Mesenchymal stem cell (in vitro differentiated cells and primary cell): Measurements from ENCODE around the gene NREP.

Experiments used
- DNase-seq: peaks from one replicate; pipeline ENCODE4 v3.0.0-alpha.2; 2013
- H2AFZ ChIP-seq: one replicate; pipeline ENCODE4 v1.6.1; 2013; ENCODE audit warnings: low read depth, mild to moderate bottlenecking, control low read depth, inconsistent platforms, low read length, moderate library complexity
- H2AK5ac ChIP-seq: 2 replicates; pipeline ENCODE4 v1.6.1; 2013; ENCODE audit warnings: low read length, moderate library complexity, mild to moderate bottlenecking, inconsistent platforms; ENCODE audit not compliant: severe bottlenecking
- H2BK120ac ChIP-seq: one replicate; pipeline ENCODE4 v1.6.1; 2013; ENCODE audit warnings: low read depth, mild to moderate bottlenecking, inconsistent platforms, low read length, moderate library complexity
- H2BK12ac ChIP-seq, 2 experiments: one replicate each; pipeline ENCODE4 v1.6.1; 2013; ENCODE audit warnings: inconsistent platforms in 2 of 2, low read length in 2 of 2, mild to moderate bottlenecking in 2 of 2, moderate library complexity in 2 of 2, control low read depth in 1 of 2
- H2BK15ac ChIP-seq: one replicate; pipeline ENCODE4 v1.6.1; 2013; ENCODE audit warnings: mild to moderate bottlenecking, low read depth, inconsistent platforms; ENCODE audit not compliant: poor library complexity, severe bottlenecking
- H2BK5ac ChIP-seq: 2 replicates; pipeline ENCODE4 v1.6.1; 2013; ENCODE audit warnings: low read depth, mild to moderate bottlenecking, low read length, control low read depth, inconsistent platforms; ENCODE audit not compliant: poor library complexity, severe bottlenecking
- H3K14ac ChIP-seq, 2 experiments: one replicate each; pipeline ENCODE4 v1.6.1; 2013; ENCODE audit warnings: inconsistent platforms in 2 of 2, low read length in 2 of 2, control low read depth in 1 of 2, mild to moderate bottlenecking in 1 of 2, moderate library complexity in 1 of 2
- H3K18ac ChIP-seq, 2 experiments: one replicate each; pipeline ENCODE4 v1.6.1; 2013; ENCODE audit warnings: inconsistent platforms in 2 of 2, low read length in 2 of 2, control low read depth in 1 of 2, low read depth in 1 of 2, mild to moderate bottlenecking in 1 of 2
- H3K23ac ChIP-seq, 2 experiments: one replicate each; pipeline ENCODE4 v1.6.1; 2013; ENCODE audit warnings: inconsistent platforms in 2 of 2, low read length in 2 of 2, mild to moderate bottlenecking in 2 of 2, moderate library complexity in 2 of 2, control low read depth in 1 of 2
- H3K27ac ChIP-seq: 2 replicates; pipeline ENCODE4 v1.5.1; 2013; ENCODE audit warnings: mild to moderate bottlenecking, moderate library complexity, low read length, control low read depth, inconsistent platforms; ENCODE audit not compliant: poor library complexity, severe bottlenecking
- H3K27me3 ChIP-seq, 2 experiments: 2 replicates each; pipeline versions ENCODE4 v1.6.1 to v1.7.0; 2013; ENCODE audit warnings: low read length in 2 of 2, mild to moderate bottlenecking in 2 of 2, moderate library complexity in 2 of 2, control low read depth in 1 of 2, inconsistent platforms in 1 of 2; ENCODE audit not compliant: control insufficient read depth in 1 of 2, insufficient read depth in 1 of 2
- H3K36me3 ChIP-seq, 2 experiments: 2 replicates each; pipeline versions ENCODE4 v1.6.1 to v1.7.0; 2013; ENCODE audit warnings: low read length in 2 of 2, control low read depth in 1 of 2, inconsistent platforms in 1 of 2, low read depth in 1 of 2, mild to moderate bottlenecking in 1 of 2; ENCODE audit not compliant: insufficient read depth in 2 of 2, control insufficient read depth in 1 of 2
- H3K4ac ChIP-seq, 2 experiments: one replicate each; pipeline ENCODE4 v1.6.1; 2013; ENCODE audit warnings: inconsistent platforms in 2 of 2, low read length in 2 of 2, mild to moderate bottlenecking in 2 of 2, moderate library complexity in 2 of 2, control low read depth in 1 of 2, low read depth in 1 of 2
- H3K4me1 ChIP-seq: 2 replicates; pipeline ENCODE4 v1.6.1; 2013; ENCODE audit warnings: low read depth, low read length, control low read depth; ENCODE audit not compliant: control insufficient read depth, insufficient read depth
- H3K4me2 ChIP-seq: 2 replicates; pipeline ENCODE4 v1.6.1; 2013; ENCODE audit warnings: low read length, mild to moderate bottlenecking, inconsistent platforms; ENCODE audit not compliant: poor library complexity, severe bottlenecking
- H3K4me3 ChIP-seq, 2 experiments: 2 replicates each; pipeline versions ENCODE4 v1.5.1 to v1.7.0; 2013; ENCODE audit warnings: low read length in 2 of 2, mild to moderate bottlenecking in 2 of 2, control low read depth in 1 of 2, low read depth in 1 of 2; ENCODE audit not compliant: insufficient read depth in 1 of 2
- H3K79me1 ChIP-seq: replicated peaks from 2 replicates; pipeline ENCODE4 v1.6.1; 2013; ENCODE audit warnings: mild to moderate bottlenecking, control low read depth, low read length, inconsistent platforms; ENCODE audit not compliant: poor library complexity, severe bottlenecking
- H3K9ac ChIP-seq: 2 replicates; pipeline ENCODE4 v1.7.0; 2013; ENCODE audit warnings: mild to moderate bottlenecking, low read length, moderate library complexity
- H3K9me3 ChIP-seq: 2 replicates; pipeline ENCODE4 v1.7.0; 2013; ENCODE audit warnings: mild to moderate bottlenecking, low read length; ENCODE audit not compliant: control insufficient read depth
- H4K8ac ChIP-seq: one replicate; pipeline ENCODE4 v1.6.1; 2013; ENCODE audit warnings: inconsistent platforms, mild to moderate bottlenecking, low read length, moderate library complexity
- H4K91ac ChIP-seq: one replicate; pipeline ENCODE4 v1.6.1; 2013; ENCODE audit warnings: mild to moderate bottlenecking, low read length, inconsistent platforms
- WGBS: methylation state at CpG from one replicate; pipeline ENCODE4 v1.1.7; 2013; ENCODE audit warnings: mixed read lengths; 5-methylcytosine and 5-hydroxymethylcytosine counted together

Gene NREP

GRCh38 chr5:111747337-111747736, 9.7 kb downstream of the NREP start:
- Histone ChIP-seq H3K4me3 (no peak overlapping the region), H2BK15ac (no peak overlapping the region), H3K23ac (no peak overlapping the region), H3K36me3 (peaks cover 3 to 12% of the 10 kb centered on the region in 2 experiments), H3K9me3 (no peaks in the 10 kb centered on the region), H2AK5ac (no peak overlapping the region), H3K18ac (no peak overlapping the region), H3K79me1 (peaks cover 4% of the 10 kb centered on the region), H3K4me1 (peaks cover 6% of the 10 kb centered on the region), H3K27ac (peak overlapping the region; percentile 87), H2BK120ac (no peak overlapping the region), H3K27me3 (no peaks in the 10 kb centered on the region), H3K4me2 (no peak overlapping the region), H4K8ac (no peak overlapping the region), H2AFZ (no peak overlapping the region), H2BK12ac (no peak overlapping the region), H2BK5ac (no peak overlapping the region), H4K91ac (no peak overlapping the region), H3K4ac (no peak overlapping the region), H3K14ac (no peak overlapping the region), H3K9ac (peak overlapping the region; percentile 78)
- 89% methylated on average over 1 of the region's 2 CpGs for WGBS
- no peak for DNase-seq

DNA sequence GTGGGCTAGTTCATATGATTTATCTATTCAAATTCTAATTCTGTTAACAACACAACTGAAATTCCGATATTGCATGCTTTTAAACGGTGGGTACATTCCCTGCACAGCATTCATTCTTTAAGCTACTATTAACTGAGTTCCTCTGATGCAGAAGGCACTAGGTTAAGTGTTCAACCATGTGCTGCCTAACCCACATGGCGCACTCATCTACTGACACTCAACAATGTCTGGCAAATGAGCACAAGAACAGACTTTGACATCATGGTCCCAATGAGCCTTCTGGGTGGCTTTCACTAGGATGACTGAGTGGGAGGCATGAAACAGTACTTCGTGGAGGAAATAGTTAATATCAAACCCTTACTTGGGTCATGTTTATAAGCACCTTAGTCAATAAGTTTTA, 10.2 kb downstream of the NREP start:
- Histone ChIP-seq H3K23ac (no peak overlapping the region), H3K27me3 (no peaks in the 10 kb centered on the region), H3K4me2 (no peak overlapping the region), H3K9me3 (no peaks in the 10 kb centered on the region), H2BK5ac (no peak overlapping the region), H2AFZ (no peak overlapping the region), H3K9ac (no peak overlapping the region), H2BK15ac (no peak overlapping the region), H3K27ac (peak overlapping the region; percentile 6), H3K4me3 (no peak overlapping the region), H2BK120ac (no peak overlapping the region), H3K4me1 (peaks cover 6% of the 10 kb centered on the region), H3K18ac (no peak overlapping the region), H3K14ac (no peak overlapping the region), H3K4ac (no peak overlapping the region), H3K36me3 (peaks cover 3 to 12% of the 10 kb centered on the region in 2 experiments), H4K8ac (no peak overlapping the region), H4K91ac (no peak overlapping the region), H3K79me1 (peaks cover 4% of the 10 kb centered on the region), H2AK5ac (no peak overlapping the region), H2BK12ac (no peak overlapping the region)
- no peak for DNase-seq
- 90% methylated on average over 3 of the region's 4 CpGs for WGBS

DNA sequence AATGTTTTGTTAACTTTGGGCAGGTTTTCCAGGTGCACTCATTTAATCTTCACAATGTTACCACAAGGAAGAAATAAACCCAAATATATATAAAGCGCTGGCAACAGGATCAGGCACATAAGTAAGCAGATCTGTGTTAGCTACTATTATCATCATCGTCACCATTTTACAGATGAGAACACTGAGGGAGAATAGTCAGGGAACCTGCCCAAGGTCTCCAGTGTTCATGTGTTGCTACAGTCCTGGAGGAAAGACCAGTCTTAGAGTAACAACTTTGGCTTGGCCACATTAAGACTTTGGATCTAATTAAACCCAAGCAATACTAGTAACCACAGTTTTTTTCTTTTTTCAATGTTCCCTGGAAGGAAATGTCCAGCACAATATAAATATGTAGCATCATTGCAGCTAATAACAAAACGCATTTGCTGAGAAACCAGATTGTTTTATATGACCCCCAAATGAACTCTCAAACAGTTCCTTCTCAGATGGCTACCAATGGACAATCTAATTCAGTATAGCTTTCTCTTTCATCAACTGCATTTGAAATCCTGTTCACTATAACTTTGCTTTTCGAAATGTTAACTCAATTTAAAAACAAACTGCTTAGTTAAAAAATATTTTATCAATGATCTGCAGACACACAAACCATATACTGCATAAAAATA, 11.8 kb downstream of the NREP start:
- Histone ChIP-seq H2BK15ac (no peak overlapping the region), H3K4me1 (peaks cover 8% of the 10 kb centered on the region), H3K4ac (no peak overlapping the region), H2BK120ac (no peak overlapping the region), H2AFZ (no peak overlapping the region), H3K9me3 (no peaks in the 10 kb centered on the region), H3K27ac (no peak overlapping the region), H3K9ac (no peak overlapping the region), H3K18ac (no peak overlapping the region), H4K91ac (no peak overlapping the region), H3K14ac (no peak overlapping the region), H2BK5ac (no peak overlapping the region), H3K4me2 (no peak overlapping the region), H2BK12ac (no peak overlapping the region), H3K79me1 (peaks cover 4% of the 10 kb centered on the region), H3K36me3 (peaks cover 0 to 8% of the 10 kb centered on the region in 2 experiments), H2AK5ac (no peak overlapping the region), H4K8ac (no peak overlapping the region), H3K4me3 (no peak overlapping the region), H3K27me3 (no peaks in the 10 kb centered on the region), H3K23ac (no peak overlapping the region)
- WGBS: 95% methylated on average over 4 of the region's 4 CpGs
- no peak for DNase-seq

DNA sequence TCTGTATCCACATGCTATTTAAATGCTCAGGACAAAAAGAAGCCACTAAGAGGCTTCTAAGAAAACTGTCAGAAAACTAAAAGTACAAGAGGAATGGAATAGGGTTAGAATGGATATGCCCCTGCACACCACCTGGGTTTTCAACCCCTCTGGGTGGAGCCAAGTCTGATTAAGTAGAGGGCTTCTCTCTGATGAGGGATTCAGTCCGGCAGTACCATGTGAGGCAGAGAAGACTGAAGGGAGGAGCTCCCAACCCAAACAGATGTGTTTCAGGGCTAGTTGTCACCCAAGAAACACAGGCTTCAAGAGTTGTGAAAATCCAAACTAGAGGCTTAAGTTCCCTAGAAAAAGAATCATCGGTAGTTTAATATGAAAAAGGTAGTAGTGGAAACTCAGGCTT, 12.5 kb downstream of the NREP start:
- no peak for DNase-seq
- peak overlapping the region; percentile 74 for H2AK5ac ChIP-seq
- no peak overlapping the region for H3K4me2 ChIP-seq
- H3K27ac ChIP-seq: peak overlapping the region; percentile 28
- H2BK120ac ChIP-seq: no peak overlapping the region
- peaks cover 4% of the 10 kb centered on the region for H3K79me1 ChIP-seq
- H3K14ac ChIP-seq: no peak overlapping the region
- 74% methylated on average over 1 of the region's 2 CpGs for WGBS
- H3K23ac ChIP-seq: no peak overlapping the region
- H3K36me3 ChIP-seq: peaks cover 0 to 4% of the 10 kb centered on the region in 2 experiments
- H3K27me3 ChIP-seq: no peaks in the 10 kb centered on the region
- no peak overlapping the region for H2BK12ac ChIP-seq
- no peaks in the 10 kb centered on the region for H3K9me3 ChIP-seq
- no peak overlapping the region for H2AFZ ChIP-seq
- no peak overlapping the region for H3K4me3 ChIP-seq
- H2BK5ac ChIP-seq: no peak overlapping the region
- no peak overlapping the region for H2BK15ac ChIP-seq
- H4K8ac ChIP-seq: no peak overlapping the region
- H3K18ac ChIP-seq: peak overlapping the region in 1 of 2 experiments; percentile 47
- H3K9ac ChIP-seq: peak overlapping the region; percentile 28
- no peak overlapping the region for H4K91ac ChIP-seq
- H3K4me1 ChIP-seq: peaks cover 6% of the 10 kb centered on the region
- H3K4ac ChIP-seq: peak overlapping the region in 1 of 2 experiments; percentile 66
